HCT116 (cell line): ENCODE data around the gene RNF148.

Source experiments
- EGR1 ChIP-seq: IDR thresholded peaks from 2 replicates; pipeline ENCODE4 v1.6.1; 2012; ENCODE audit warnings: low read depth
- EZH2phosphoT487 ChIP-seq: fragments of 200-600 bp; IDR thresholded peaks from 2 replicates; pipeline ENCODE4 v1.6.1; 2018; ENCODE audit warnings: antibody characterized with exemption, borderline replicate concordance
- JUND ChIP-seq: IDR thresholded peaks from 2 replicates; pipeline ENCODE4 v1.6.1; 2012
- POLR2A ChIP-seq: IDR thresholded peaks from 2 replicates; pipeline ENCODE4 v1.7.0; 2011; ENCODE audit warnings: borderline replicate concordance; ENCODE audit not compliant: insufficient read depth, insufficient read length; ENCODE audit errors: extremely low read depth
- POLR2AphosphoS5 ChIP-seq: IDR thresholded peaks from 2 replicates; pipeline ENCODE4 v1.6.1; 2011; ENCODE audit warnings: mild to moderate bottlenecking, low read depth, low read length, moderate library complexity
- RAD21 ChIP-seq: IDR thresholded peaks from 2 replicates; pipeline ENCODE4 v1.6.1; 2012; ENCODE audit warnings: low read depth, mild to moderate bottlenecking
- SP1 ChIP-seq: IDR thresholded peaks from 2 replicates; pipeline ENCODE4 v1.6.1; 2012; ENCODE audit warnings: low read depth
- TF ChIP-seq, protein P1 (sequence below), 3 experiments: fragments of 200-600 bp in 1 of 3; sonication (generic) in 1 of 3; IDR thresholded peaks in 2 of 3; conservative IDR thresholded peaks in 1 of 3; 2 replicates each; pipeline ENCODE4 v1.5.1; 2012 to 2017; ENCODE audit warnings: low read depth in 2 of 3, low read length in 2 of 3, antibody characterized with exemption in 1 of 3, borderline replicate concordance in 1 of 3, control low read depth in 1 of 3, mild to moderate bottlenecking in 1 of 3, mixed read lengths in 1 of 3, mixed run types in 1 of 3, moderate library complexity in 1 of 3; ENCODE audit not compliant: insufficient read depth in 1 of 3
- TF ChIP-seq, protein P2 (sequence below): IDR thresholded peaks from 2 replicates; pipeline ENCODE4 v1.6.1; 2011; ENCODE audit warnings: mild to moderate bottlenecking, low read length, moderate library complexity; ENCODE audit not compliant: insufficient replicate concordance; ENCODE audit errors: extremely low read depth
- TF ChIP-seq, protein P3 (sequence below): IDR thresholded peaks from 2 replicates; pipeline ENCODE4 v1.6.1; 2012

DNA sequence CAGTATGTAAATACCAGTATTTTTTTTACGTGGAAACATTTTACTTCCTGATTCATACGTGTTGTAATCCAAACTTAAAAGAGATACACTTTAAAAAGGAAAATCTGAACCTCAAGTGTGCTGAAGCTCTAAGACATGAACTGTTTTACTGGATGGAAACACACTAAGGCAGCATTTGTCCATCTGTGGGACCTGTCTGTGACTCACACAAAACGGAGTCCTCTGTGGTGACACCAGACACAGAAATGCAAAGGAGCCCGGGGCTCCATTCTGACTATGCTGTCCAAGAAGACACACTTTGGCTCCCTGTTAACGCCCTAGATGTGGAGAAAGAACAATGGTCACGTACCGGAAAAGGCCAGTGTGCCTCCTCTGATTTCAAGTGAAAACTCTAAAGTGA lies 27.7 kb downstream of the RNF148 start:
- TF ChIP-seq POLR2AphosphoS5 (no peak), EZH2phosphoT487 (no peak), EGR1 (no peak), POLR2A (no peak), SP1 (no peak), JUND (no peak), RAD21 (no peak)
- TF ChIP-seq, protein P1, sequence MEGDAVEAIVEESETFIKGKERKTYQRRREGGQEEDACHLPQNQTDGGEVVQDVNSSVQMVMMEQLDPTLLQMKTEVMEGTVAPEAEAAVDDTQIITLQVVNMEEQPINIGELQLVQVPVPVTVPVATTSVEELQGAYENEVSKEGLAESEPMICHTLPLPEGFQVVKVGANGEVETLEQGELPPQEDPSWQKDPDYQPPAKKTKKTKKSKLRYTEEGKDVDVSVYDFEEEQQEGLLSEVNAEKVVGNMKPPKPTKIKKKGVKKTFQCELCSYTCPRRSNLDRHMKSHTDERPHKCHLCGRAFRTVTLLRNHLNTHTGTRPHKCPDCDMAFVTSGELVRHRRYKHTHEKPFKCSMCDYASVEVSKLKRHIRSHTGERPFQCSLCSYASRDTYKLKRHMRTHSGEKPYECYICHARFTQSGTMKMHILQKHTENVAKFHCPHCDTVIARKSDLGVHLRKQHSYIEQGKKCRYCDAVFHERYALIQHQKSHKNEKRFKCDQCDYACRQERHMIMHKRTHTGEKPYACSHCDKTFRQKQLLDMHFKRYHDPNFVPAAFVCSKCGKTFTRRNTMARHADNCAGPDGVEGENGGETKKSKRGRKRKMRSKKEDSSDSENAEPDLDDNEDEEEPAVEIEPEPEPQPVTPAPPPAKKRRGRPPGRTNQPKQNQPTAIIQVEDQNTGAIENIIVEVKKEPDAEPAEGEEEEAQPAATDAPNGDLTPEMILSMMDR (IDR thresholded peaks at IDR 0.05 in 2 of 3, conservative IDR thresholded peaks at IDR 0.05 in 1 of 3; ENCODE audit: borderline replicate concordance in 1 of 3, insufficient read depth in 1 of 3, low read depth in 2 of 3, low read length in 2 of 3): no peak
- TF ChIP-seq, protein P2, sequence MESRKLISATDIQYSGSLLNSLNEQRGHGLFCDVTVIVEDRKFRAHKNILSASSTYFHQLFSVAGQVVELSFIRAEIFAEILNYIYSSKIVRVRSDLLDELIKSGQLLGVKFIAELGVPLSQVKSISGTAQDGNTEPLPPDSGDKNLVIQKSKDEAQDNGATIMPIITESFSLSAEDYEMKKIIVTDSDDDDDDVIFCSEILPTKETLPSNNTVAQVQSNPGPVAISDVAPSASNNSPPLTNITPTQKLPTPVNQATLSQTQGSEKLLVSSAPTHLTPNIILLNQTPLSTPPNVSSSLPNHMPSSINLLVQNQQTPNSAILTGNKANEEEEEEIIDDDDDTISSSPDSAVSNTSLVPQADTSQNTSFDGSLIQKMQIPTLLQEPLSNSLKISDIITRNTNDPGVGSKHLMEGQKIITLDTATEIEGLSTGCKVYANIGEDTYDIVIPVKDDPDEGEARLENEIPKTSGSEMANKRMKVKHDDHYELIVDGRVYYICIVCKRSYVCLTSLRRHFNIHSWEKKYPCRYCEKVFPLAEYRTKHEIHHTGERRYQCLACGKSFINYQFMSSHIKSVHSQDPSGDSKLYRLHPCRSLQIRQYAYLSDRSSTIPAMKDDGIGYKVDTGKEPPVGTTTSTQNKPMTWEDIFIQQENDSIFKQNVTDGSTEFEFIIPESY: no peak
- TF ChIP-seq, protein P3, sequence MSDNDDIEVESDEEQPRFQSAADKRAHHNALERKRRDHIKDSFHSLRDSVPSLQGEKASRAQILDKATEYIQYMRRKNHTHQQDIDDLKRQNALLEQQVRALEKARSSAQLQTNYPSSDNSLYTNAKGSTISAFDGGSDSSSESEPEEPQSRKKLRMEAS: no peak
